ENCODE data around the gene ARVCF.

The ARVCF gene

GRCh38 chr22:20021196-20022181, 4.9 kb upstream of the ARVCF start:
- Histone ChIP-seq H3K9me3 (ENCODE audit: control insufficient read depth, insufficient read depth, low read depth, low read length) (no peaks in the 10 kb centered on the region), H3K4me3 (ENCODE audit: low read depth, low read length) (peak overlapping the region; percentile 95), H3K27me3 (ENCODE audit: control insufficient read depth, insufficient read depth, low read length) (peaks cover 39% of the 10 kb centered on the region), H3K4me1 (ENCODE audit: control insufficient read depth, insufficient read depth, low read length) (peaks cover 18% of the 10 kb centered on the region; the same call in 1 of the 2 replicates), H3K9ac (ENCODE audit: low read length) (peak overlapping the region; percentile 62), H3K27ac (ENCODE audit: low read depth, low read length) (no peak overlapping the region), H3K36me3 (ENCODE audit: control insufficient read depth, insufficient read depth, low read length) (no peaks in the 10 kb centered on the region)

GRCh38 chr22:20020533-20021195, 4.0 kb upstream of the ARVCF start, which contains the start of gene TANGO2:
Gene TANGO2 (plus strand): TSS chr22:20021110. CDS start chr22:20036799, 15,689 bp downstream.
- Histone ChIP-seq H3K9ac (ENCODE audit: low read length) (peak within 1 kb of the TSS; percentile 62), H3K9me3 (ENCODE audit: control insufficient read depth, insufficient read depth, low read depth, low read length) (no peaks in the 10 kb centered on the region), H3K27ac (ENCODE audit: low read depth, low read length) (no peak within 1 kb of the TSS), H3K4me3 (ENCODE audit: low read depth, low read length) (peak within 1 kb of the TSS; percentile 95), H3K36me3 (ENCODE audit: control insufficient read depth, insufficient read depth, low read length) (no peaks in the 10 kb centered on the region), H3K27me3 (ENCODE audit: control insufficient read depth, insufficient read depth, low read length) (peaks cover 47% of the 10 kb centered on the region), H3K4me1 (ENCODE audit: control insufficient read depth, insufficient read depth, low read length) (peaks cover 18% of the 10 kb centered on the region; the same call in 1 of the 2 replicates)

- H3K4me3 ChIP-seq (ENCODE audit: low read depth, low read length): peak overlapping the region; percentile 65; the same call in 1 of the 2 replicates
- no peak overlapping the region for H3K27ac ChIP-seq (ENCODE audit: low read depth, low read length)
- no peak overlapping the region for H3K9ac ChIP-seq (ENCODE audit: low read length)
- no peaks in the 10 kb centered on the region for H3K9me3 ChIP-seq (ENCODE audit: control insufficient read depth, insufficient read depth, low read depth, low read length)
- no peaks in the 10 kb centered on the region for H3K36me3 ChIP-seq (ENCODE audit: control insufficient read depth, insufficient read depth, low read length)
- peaks cover 54% of the 10 kb centered on the region for H3K27me3 ChIP-seq (ENCODE audit: control insufficient read depth, insufficient read depth, low read length)
- peaks cover 18% of the 10 kb centered on the region; the same call in 1 of the 2 replicates for H3K4me1 ChIP-seq (ENCODE audit: control insufficient read depth, insufficient read depth, low read length)
Measured at GRCh38 chr22:20019661-20020532, 3.3 kb upstream of the ARVCF start.

GRCh38 chr22:20018001-20018400, 1.4 kb upstream of the ARVCF start:
- peaks cover 21% of the 10 kb centered on the region for H3K4me1 ChIP-seq (ENCODE audit: control insufficient read depth, insufficient read depth, low read length)
- H3K27me3 ChIP-seq (ENCODE audit: control insufficient read depth, insufficient read depth, low read length): peaks cover 60% of the 10 kb centered on the region
- H3K27ac ChIP-seq (ENCODE audit: low read depth, low read length): no peak overlapping the region
- H3K9ac ChIP-seq (ENCODE audit: low read length): no peak overlapping the region
- no peaks in the 10 kb centered on the region for H3K36me3 ChIP-seq (ENCODE audit: control insufficient read depth, insufficient read depth, low read length)
- no peak overlapping the region for H3K4me3 ChIP-seq (ENCODE audit: low read depth, low read length)
- no peaks in the 10 kb centered on the region for H3K9me3 ChIP-seq (ENCODE audit: control insufficient read depth, insufficient read depth, low read depth, low read length)

GRCh38 chr22:20017622-20017958, 967 bp upstream of the ARVCF start:
- H3K4me3 ChIP-seq (ENCODE audit: low read depth, low read length): peak overlapping the region; percentile 82
- peaks cover 60% of the 10 kb centered on the region for H3K27me3 ChIP-seq (ENCODE audit: control insufficient read depth, insufficient read depth, low read length)
- H3K9me3 ChIP-seq (ENCODE audit: control insufficient read depth, insufficient read depth, low read depth, low read length): no peaks in the 10 kb centered on the region
- H3K4me1 ChIP-seq (ENCODE audit: control insufficient read depth, insufficient read depth, low read length): peaks cover 22% of the 10 kb centered on the region
- no peak overlapping the region for H3K27ac ChIP-seq (ENCODE audit: low read depth, low read length)
- H3K9ac ChIP-seq (ENCODE audit: low read length): no peak overlapping the region
- no peaks in the 10 kb centered on the region for H3K36me3 ChIP-seq (ENCODE audit: control insufficient read depth, insufficient read depth, low read length)

GRCh38 chr22:20015971-20016733, 471 bp downstream of the ARVCF start:
- Histone ChIP-seq H3K9me3 (ENCODE audit: control insufficient read depth, insufficient read depth, low read depth, low read length) (no peaks in the 10 kb centered on the region), H3K9ac (ENCODE audit: low read length) (no peak overlapping the region), H3K27me3 (ENCODE audit: control insufficient read depth, insufficient read depth, low read length) (peaks cover 60% of the 10 kb centered on the region), H3K36me3 (ENCODE audit: control insufficient read depth, insufficient read depth, low read length) (no peaks in the 10 kb centered on the region), H3K4me1 (ENCODE audit: control insufficient read depth, insufficient read depth, low read length) (peaks cover 14% of the 10 kb centered on the region), H3K4me3 (ENCODE audit: low read depth, low read length) (peak overlapping the region; percentile 82), H3K27ac (ENCODE audit: low read depth, low read length) (no peak overlapping the region)

GRCh38 chr22:20015187-20015625, 1.4 kb downstream of the ARVCF start:
- Histone ChIP-seq H3K4me1 (ENCODE audit: control insufficient read depth, insufficient read depth, low read length) (peaks cover 11% of the 10 kb centered on the region), H3K36me3 (ENCODE audit: control insufficient read depth, insufficient read depth, low read length) (no peaks in the 10 kb centered on the region), H3K27ac (ENCODE audit: low read depth, low read length) (no peak overlapping the region), H3K27me3 (ENCODE audit: control insufficient read depth, insufficient read depth, low read length) (peaks cover 56% of the 10 kb centered on the region), H3K9ac (ENCODE audit: low read length) (no peak overlapping the region), H3K9me3 (ENCODE audit: control insufficient read depth, insufficient read depth, low read depth, low read length) (no peaks in the 10 kb centered on the region), H3K4me3 (ENCODE audit: low read depth, low read length) (peak overlapping the region; percentile 82; the same call in 1 of the 2 replicates)

GRCh38 chr22:20014526-20015186, 2.0 kb downstream of the ARVCF start:
- Histone ChIP-seq H3K27me3 (ENCODE audit: control insufficient read depth, insufficient read depth, low read length) (peaks cover 51% of the 10 kb centered on the region), H3K9ac (ENCODE audit: low read length) (no peak overlapping the region), H3K9me3 (ENCODE audit: control insufficient read depth, insufficient read depth, low read depth, low read length) (no peaks in the 10 kb centered on the region), H3K36me3 (ENCODE audit: control insufficient read depth, insufficient read depth, low read length) (no peaks in the 10 kb centered on the region), H3K4me1 (ENCODE audit: control insufficient read depth, insufficient read depth, low read length) (peaks cover 11% of the 10 kb centered on the region), H3K27ac (ENCODE audit: low read depth, low read length) (no peak overlapping the region), H3K4me3 (ENCODE audit: low read depth, low read length) (no peak overlapping the region)

GRCh38 chr22:20013382-20013871, 3.2 kb downstream of the ARVCF start:
- no peak overlapping the region for H3K9ac ChIP-seq (ENCODE audit: low read length)
- peaks cover 38% of the 10 kb centered on the region for H3K27me3 ChIP-seq (ENCODE audit: control insufficient read depth, insufficient read depth, low read length)
- no peaks in the 10 kb centered on the region for H3K9me3 ChIP-seq (ENCODE audit: control insufficient read depth, insufficient read depth, low read depth, low read length)
- no peak overlapping the region for H3K27ac ChIP-seq (ENCODE audit: low read depth, low read length)
- no peak overlapping the region for H3K4me3 ChIP-seq (ENCODE audit: low read depth, low read length)
- H3K4me1 ChIP-seq (ENCODE audit: control insufficient read depth, insufficient read depth, low read length): peaks cover 11% of the 10 kb centered on the region
- H3K36me3 ChIP-seq (ENCODE audit: control insufficient read depth, insufficient read depth, low read length): no peaks in the 10 kb centered on the region
